Measurements from ENCODE around the gene WWC2.
"Not testable (repeated sequence)": the region's sequence is repeated elsewhere in the genome, so short reads cannot be mapped to it uniquely, and the experiment has no call there.

The WWC2 gene

DNA sequence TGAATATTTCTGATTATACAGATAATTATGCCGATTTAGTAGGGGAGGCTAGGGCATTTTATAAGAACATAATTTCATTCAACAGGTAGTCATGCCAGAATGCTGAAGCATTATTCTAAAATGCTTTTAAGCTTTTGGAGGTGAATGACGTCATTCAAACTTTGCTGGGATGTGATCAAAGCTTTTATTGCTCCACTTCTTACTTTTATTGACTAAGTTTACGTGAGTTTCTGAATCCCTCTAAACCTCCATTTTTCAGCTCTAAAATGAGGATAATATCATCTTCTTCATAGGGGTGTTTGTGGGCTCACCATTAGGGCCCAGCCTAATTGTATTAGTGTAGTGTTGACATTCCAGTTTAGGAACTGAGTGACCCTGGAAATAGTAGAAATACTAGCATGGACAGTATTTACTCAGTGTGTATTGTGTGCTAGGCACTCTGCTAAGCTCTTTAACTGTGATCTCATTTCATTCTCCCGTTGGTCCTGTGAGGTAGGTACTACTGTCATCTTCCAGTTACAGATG, 3.0 kb downstream of the WWC2 start:
- DNase-seq = no peak

DNA sequence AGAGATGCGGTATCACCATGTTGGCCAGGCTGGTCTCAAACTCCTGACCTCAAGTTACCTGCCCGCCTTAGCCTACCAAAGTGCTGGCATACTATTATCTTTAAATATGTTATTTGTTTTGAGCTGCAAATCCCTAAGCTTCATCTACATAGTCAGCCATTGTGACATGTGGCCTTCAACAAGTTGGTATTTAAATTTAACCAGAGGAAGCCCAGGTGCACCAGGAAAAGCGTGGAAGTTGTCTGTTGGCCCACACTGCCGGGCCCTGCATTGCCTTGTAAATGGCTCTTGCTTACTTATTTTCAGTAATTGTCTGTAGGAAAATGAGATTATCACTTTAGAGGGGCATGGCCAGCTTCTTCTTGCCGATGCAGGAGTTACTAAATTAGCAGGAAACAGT, 6.0 kb downstream of the WWC2 start:
- DNase-seq = no peak

DNA sequence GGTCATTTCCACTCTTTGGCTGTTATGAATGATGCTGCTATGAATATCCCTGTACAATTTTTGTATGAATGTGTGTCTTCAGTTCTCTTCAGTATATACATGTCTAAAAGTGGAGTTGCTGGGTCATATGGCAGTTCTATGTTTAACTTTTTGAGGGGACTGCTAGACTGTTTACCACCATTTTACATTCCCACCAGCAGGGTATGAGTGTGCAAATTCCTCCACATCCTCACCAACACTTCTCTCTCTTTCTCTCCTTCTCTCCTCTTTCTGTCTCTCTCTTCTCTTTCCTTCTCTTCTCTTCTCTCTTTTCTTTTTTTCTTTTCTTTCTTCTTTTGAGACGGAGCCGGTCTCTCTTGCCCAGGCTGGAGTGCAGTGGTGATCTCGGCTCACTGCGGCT, 7.8 kb downstream of the WWC2 start:
- DNase-seq = no peak

DNA sequence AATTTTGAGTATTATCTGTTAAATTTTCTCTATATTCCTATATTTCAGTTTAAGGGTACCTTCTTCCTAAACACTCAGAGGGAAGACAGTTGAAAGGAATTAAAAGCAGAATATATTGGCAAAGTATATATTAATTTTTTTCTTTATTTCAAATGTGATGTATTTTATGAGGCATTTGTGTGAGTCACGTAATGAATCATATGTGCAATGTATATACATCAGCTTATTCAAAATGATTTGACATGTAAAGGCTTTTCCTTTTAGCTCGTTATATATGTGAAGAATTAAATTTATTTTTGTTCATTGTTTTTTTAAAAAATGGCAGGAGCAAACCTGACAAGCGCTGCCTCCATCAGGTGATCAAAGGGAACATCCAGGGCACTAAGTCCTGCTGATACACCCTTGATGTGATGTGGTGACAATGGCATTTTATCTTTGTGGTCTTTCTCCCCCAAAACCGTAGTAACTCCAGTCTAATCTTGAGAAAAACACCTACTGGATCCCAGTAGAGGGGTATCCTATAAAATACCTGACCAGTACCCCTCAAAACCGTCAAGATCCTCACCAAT, 8.9 kb downstream of the WWC2 start:
- no peak for DNase-seq

DNA sequence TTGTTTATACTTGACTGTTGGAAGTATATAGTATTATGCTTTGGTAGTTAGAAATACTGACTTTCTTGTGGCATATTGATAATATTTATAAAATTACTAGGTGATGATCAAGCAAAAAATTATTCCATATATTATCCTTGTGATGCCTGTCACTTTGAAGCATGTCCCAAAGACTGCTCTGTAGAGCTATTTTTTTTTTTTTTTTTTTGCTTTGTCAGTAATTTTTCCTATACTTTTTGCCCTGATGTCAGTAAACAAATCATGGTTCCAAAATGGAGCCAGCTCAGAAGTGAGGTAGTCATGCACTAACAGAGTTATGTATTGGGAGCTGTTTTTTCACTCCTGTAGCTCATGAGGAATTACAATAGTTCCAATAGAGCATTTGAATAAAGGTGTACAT, 11.2 kb downstream of the WWC2 start:
- DNase-seq = no peak

DNA sequence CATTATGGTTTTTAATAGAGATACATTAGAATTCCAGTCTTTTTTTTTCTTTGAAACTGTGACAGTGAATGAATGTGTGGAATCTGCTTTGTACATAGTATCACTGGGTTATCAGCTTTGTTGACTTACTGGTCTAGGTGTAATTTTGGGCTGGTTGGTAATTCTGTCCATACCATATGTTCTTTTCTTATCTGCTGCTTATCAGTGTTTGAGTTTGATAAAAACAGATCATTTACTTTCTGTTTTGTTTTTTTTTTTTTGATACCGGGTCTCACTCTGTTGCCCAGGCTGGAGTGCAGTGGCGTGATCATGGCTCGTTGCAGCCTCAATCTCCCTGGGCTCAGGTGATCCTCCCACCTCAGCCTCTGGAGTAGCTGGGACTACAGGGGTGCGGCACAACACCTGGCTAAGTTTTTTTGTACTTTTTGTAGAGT, 12.4 kb downstream of the WWC2 start:
- DNase-seq = no peak

DNA sequence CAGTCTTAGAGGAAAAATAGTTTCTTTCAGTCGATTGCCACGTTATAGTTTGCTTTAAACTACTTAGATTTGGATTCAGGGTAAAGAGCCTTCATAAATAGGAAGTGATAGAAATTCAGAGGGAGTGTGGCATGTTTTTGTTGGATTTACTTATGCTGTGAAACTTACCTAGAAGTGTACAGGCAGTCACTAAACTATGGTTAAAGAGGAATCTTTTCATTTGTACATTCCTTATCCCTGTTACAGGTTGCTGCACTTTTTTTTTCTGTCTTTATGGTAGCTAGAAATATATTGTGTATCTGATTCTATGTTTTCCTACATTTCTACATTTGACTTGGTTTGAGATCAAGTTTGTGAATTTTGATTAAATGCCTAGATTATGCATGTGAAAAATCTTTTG, 19.1 kb downstream of the WWC2 start:
- DNase-seq = no peak

DNA sequence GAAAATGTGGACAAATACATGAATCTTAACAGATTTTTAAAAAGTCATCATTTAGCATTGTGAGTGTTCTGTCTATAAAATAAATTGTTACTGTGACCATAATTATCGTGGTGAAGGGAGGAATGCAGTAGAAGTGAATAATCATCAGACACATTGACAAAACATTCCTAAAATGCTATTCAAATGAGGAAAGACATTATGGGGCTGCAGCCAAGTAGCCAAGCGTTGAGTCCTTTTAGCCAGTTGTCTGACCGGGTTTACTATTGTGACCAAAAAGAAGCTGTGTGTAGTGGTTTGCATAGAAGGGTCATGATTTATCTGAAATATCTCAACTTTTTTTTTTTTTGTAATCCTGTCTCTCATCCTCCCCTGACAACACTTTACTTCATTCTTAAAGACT, 19.5 kb downstream of the WWC2 start:
- DNase-seq = no peak

DNA sequence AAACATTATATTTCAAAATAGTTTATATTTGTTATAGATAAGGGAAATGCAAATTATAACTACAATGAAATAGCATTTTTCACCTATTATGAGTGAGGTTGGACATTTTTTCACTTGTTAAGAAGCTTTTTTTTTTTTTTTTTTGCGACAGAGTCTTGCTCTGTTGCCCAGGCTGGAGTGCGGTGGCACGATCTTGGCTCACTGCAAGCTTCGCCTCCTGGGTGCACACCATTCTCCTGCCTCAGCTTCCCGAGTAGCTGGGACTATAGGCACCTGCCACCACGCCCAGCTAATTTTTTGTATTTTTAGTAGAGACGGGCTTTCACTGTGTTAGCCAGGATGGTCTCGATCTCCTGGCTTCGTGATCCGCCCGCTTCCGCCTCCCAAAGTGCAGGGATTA, 22.6 kb downstream of the WWC2 start:
- DNase-seq = not testable (repeated sequence)

DNA sequence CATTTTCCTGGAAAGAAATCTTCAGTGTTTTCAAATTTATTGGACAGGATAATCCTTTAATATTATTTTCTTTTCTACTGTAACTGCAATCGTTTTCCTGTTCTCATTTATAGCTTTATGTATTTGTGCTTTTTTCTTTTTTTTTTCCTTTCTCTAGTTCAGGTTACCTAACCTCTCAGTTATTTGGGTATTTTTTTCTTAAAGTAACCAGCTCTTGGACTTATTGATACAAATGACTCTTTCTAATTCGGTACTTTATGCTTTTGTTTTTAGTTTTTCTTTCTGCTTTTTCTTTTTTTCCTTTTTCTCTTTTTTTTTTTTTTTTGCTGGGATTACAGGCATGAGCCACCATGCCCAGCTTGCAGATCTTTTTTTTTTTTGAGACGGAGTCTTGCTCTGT, 25.2 kb downstream of the WWC2 start:
- DNase-seq = no peak

DNA sequence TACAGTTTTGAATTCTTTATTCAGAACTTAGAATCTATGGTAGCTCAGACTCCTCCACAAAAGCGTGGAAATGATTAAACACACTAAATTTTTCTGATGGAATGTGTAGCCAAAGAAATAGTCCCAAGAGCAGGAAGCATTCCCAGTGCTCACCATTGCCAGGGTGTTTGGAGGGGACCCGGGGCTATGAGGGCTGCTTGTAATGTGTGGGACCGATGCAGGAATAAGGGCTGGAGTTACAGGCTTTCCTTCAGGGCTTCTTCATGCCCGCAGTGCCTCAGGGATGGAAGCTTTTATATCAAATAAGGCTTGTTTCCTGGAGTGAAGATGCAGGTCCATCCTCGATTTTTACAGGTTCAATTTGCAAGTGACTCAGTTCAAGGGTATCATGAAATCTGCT, 25.8 kb downstream of the WWC2 start:
- no peak for DNase-seq

DNA sequence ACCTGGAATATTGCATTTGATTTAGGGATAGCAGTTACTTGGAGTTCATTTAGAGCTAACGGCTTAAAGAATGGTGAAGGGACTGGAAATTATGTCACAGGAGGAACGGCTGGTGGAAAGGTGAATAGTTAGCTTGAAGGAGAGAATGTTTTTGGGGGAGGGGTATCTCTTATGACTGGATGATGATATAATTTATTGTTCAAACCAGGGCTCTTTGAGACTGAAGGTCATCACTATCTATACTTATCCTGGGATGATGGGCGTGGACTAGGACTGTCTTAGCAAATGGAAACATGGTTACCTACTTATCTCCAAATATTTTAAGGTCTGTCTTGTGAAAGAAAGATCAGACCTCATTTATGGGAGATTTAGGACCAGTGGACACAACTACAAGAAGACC, 30.1 kb downstream of the WWC2 start:
- DNase-seq = no peak

DNA sequence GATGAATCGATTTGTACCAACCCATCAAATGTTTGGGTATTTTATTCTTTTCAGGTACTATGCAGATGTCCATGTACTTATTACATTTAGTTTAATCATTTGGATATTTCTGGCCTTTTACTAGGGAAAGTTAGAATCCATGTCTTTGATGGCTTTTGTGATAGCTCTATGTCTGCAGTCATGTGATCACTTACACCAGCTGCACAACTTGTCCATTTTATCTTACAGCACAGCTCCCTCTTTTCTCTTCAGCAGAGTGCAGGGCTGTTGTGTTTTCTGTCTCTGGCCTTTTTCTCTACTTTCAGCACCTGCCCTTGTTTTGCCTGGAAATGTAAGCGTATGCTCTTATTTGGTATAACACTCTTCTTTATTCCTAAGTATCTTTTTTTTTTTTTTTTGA, 30.6 kb downstream of the WWC2 start:
- no peak for DNase-seq

DNA sequence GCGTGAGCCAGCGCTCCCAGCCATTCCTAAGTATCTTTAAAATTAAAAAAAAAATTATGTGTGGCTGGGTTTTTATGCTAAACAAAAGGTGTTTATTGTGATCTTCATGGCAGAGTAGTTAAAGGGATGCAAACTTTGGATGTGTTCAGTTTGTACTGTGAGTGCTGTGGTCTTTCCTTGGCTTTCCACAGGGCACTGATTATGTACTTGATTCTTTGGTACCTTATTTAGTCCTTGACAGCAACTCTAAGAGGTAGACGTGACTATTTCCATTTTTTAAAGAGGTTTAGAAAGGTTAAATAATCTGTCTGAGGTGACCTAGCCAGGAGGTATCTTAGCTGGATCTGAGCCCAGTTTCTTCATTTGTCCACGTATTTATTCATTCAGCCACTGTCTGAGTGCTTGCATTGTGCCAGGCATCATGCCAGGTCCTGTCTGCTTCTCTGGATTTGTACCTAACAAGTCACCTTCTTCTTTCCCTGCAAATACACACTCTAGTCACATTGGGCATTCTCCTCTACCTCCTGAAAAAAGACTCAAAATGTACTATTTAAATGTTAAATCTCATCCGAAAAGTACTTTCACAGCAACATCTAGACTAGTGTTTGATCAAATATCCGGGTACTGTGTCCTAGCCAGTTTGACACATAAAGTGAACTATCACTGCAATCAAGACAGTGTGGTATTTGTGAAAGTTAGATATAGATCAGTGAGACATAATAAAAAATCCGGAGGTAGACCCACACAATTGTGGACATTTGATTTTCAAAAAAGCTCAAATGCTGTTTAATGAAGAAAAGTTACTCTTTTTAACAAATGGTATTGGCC, 31.5 kb downstream of the WWC2 start:
- DNase-seq = no peak

DNA sequence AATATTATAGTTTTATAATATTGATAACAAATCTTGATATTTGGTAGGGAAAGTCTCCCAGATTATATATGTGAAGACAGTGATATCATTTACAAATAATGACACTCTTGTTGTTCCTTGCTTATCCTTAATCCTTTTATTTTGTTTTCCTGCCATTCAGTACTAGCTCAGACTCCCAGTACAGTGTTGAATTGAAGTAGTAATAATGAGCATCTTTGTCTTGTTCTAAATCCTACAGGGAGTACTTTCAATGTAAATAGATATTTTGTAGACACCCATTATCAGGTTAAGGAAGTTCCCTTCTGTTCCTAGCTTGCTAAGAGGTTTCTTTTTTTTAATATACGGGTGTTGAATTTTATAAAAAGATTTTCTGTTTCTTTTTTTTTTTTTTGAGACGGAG, 33.0 kb downstream of the WWC2 start:
- no peak for DNase-seq

DNA sequence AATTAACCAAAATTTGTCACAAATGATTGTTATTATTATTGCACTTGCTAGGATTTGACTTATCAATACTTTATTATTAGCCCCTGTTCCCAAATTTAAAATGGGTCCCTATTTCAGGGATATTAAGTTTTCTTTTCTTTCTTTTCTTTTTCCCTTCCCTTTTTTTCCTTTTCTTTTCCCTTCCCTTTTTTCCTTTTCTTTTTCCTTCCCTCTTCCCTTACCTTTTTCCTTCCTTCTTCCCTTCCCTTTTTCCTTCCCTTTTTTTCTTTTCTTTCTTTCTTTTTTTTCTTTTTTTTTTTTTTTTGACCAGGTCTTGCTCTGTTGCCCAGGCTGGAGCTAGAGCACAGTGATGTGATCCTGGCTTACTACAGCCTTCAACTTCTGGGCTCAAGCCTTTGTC, 33.8 kb downstream of the WWC2 start:
- no peak for DNase-seq

DNA sequence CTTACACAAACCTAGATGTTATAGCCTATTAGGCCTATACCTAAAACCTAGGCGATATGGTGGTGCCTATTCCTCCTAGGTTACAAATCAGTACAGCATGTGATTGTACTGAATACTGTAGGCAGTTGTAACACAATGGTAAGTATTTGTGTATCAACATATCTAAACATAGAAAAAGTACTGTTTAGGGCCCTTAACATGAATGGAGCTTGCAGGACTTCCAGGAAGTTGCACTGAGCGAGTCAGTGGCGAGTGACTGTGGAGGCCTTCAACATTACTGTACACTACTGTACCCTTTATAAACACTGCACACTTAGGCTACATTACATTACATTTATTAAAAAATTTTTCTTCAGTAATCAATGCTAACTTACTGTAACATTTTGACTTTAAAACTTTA, 37.8 kb downstream of the WWC2 start:
- no peak for DNase-seq

DNA sequence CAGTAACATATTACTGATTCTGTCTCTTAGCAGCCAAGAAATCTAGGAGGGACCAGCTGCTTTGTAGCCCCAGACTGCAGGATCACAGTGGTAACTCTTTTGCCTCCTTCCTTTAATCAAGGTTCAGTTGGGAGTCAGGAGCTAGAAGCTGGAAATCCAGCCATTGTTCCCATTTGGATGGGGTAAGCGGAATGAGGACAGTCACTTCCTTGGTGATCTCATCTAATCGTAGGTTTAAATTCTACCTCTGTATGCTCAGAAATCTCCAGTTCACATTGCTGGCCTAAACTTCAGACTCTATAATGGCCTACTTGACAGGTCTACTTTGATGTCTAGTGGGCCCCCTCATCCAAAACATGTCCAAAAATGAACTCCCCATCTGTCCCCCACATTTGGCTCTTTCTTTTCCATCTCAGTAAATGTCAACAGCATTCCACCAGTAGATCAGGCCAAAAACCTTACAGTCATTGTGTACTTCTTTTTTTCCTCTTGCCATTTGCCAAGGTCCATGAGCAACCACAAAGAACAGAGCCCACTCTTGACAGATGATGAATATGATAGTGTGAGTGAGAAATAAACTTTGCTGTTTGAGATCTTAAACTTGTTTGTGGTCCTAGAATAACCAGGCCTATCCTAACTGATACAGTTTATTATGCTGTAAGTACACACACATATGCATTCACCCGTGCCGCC, 40.1 kb downstream of the WWC2 start:
- no peak for DNase-seq

DNA sequence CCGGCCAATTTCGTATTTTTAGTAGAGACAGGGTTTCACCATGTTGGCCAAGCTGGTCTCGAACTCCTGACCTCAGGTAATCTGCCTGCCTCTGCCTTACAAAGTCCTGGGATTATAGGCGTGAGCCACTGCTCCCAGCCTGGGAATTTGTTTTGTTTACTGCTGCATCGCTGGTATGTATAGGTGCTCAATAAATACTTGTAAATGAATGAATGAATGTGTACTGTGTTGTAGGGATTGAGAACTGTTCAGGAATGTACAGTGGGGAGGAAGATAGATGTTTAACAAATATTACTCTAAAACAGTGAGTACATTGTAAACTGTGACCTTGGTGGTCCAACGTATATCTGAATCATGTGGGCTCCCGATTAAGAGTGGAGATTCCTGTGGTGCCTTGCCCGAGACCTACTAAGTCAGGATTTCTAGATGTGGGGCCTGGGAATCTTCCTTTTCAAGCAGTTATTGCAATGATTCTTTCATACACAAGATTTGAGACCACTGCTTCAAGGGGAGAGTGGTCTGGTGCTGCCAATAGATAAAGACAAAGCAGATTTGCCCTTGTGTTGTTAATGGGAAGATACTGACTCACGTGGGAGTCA, 41.0 kb downstream of the WWC2 start:
- DNase-seq = no peak

DNA sequence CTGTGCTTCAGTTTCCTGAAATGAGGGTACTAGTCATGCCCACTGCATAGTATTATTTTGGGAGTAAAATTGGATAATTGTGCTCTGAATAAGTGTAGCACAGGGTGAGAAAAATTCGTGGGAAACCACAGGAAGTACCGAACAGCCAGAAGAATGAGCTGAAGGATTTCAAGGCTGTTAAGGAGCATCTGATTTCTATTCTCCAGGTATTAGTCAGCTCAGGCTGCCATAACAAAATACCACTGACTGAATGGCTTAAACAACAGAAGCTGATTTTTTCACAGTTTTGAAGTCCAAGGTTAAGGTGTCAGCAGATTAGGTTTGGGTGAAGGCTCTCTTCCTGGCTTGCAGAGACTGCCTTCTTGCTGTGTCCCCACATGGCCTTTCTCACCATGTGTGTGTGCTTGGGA, 41.9 kb downstream of the WWC2 start:
- no peak for DNase-seq

DNA sequence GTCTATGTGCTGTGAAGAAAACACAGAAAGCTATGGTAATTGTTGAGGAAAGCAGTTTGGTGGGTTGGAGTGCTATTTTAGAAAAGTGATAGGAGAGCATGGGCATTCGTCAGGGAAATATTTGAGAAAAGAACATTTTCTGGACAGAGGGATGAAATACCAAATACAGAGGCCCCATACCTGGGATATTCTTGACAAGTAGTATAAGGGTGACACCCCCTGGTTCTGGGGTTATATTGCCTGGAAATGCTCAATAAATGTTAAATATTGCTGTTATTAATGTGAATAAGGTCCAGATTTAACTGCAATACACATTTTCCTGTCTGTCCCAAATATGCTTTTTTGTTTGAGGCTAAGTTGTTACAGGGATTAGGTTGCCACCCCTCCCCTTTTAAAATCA, 42.9 kb downstream of the WWC2 start:
- no peak for DNase-seq

DNA sequence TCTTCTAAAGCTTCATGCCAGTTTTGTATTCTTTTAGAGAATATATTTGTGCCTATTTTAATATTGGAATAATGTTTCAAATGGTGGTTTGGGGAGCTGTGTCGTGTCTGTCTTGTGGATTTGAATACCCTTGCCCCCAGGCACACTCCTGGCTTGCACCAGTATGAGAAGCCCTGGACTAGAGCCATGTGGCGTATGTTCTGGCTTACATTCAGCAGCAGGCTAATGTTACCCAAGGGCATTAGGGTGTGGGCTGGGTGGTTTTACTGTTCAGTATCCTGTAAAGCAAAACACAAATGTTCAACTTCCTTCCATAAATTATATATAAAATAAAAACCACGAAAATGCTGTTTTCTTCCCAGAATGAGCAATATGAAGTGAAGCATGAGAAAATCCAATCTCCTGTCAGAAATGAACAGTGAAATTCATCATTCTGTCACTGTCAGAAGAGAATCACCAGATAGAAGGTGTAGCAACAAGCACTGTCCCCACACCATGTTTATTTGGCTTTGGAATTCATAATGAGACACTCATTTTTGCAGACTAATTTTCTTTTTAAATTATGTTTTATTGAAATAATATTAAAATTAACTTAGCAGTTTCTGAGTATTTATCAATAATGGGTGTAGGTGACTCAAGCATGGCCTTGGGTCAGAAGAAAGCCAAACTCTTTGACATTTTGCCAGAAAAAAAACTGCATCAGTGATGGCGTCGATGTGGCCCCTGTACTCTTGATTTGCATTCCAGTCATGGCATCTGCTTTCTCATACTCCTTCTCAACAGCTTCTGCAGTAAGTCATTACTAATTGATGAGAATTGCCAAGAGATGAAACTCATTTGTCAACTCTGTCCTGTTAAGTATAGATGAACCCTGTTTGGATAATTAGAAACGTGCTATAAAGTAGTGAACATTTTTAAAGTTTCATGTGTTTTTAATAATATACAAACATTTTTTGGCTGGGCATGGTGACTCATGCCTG, 43.8 kb downstream of the WWC2 start:
- peak; percentile 87 for DNase-seq

Data from NCI-H1048 (cell line).